GM21529 (cell line): ENCODE measurements around the gene CAMK4.

Experiments used
- ATAC-seq: cut with Tn5 transposase; IDR thresholded peaks from one replicate; pipeline ENCODE4 v1.9.1; 2021; ENCODE audit not compliant: unreplicated experiment

Gene CAMK4

DNA sequence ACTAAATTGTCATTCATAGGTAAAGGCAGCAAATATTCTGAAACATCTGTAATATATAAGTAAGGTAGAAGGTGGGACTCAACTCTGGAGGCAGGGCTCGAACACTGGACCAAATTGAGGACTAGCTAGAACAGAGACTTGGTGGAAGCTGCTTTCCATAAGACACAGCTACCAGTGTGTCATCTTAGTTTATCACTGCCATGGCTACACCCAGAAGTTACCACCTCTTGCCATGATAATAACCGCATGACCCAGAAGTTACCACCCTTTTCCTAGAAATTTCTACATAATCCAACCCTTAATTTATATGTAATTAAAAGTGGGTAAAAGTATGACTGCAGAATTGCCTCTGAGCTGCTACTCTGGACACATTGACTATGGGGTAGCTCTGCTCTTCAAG is 188.4 kb downstream of the CAMK4 start:
- ATAC-seq, result no peak

DNA sequence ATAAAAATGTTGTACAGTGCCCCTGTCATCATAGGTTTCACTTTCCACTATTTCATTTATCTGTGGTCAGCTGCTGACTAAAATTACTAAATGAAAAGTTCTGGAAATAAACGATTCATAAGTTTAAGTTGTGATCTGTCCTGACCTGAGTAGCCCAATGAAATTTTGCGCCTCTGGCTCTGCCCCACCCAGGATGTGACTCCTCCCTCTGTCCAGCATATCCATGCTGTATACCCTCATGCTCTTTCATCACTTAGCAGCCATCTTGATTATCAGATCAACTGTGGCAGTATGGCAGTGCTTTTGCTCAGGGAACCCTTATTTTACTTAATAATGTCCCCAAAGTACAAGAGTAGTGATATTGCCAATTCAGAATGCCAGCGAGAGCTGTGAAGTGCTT is 190.9 kb downstream of the CAMK4 start:
- no peak for ATAC-seq

DNA sequence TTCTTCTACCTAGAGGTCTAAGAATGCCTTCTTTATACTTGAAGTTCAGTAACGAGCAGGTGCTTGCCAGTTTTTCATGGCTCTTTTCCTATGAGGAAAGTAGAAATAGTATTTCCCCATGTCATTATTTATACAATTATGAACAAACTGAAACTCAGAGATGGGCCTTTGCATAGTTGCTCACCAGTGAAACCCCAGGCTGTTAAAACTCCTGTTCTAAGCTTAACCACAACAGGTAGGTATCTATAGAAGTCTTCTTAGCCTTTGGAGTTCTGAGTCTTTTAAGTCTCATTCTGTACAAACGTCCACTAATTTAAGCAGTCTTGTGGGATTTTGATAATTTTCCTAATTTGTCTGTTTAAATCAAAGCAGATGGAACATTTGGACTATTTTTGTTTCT is 198.1 kb downstream of the CAMK4 start:
- peak; percentile 66 for ATAC-seq

DNA sequence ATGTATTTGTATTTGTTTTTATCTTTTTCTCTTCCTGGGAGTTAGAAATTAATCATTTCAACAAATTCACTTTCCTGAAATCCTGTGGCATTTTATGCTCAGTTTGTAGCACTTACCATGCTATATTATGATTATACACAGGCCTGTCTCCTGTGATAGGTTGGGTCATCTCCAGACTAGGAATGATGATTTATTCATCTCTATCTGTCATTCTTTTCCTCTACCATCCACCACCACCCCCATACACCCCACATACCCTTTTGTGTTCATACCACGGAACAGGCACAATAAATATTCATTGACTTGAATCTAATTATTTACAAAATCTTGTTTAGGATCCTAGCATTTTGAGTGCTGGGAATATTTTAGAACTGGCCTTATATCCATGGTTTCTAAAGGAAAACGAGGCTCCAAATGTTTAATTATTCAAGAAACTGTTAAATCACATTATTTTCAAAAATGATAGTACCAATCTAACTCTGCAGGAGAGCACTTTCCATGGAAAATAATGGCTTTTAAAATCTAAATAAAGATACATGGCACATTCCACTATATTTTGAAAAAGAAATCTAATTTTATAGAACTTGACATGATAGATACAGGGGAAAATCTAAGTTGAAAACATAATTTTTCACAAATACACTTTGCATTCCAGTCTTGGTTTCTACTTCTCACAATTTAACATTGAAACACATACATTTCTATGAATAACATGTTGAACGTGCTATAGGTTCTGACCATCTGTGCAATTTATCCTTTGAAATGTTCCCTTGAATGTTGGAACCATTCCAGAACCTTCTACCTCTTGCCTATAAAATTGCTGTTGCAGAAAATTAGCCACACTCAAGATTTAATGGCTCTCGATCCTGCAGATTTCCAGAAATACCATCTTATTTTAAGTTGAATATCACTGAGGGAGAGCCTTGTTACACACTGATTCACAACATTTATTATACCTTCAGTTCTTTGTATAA is 198.8 kb downstream of the CAMK4 start:
- no peak for ATAC-seq

DNA sequence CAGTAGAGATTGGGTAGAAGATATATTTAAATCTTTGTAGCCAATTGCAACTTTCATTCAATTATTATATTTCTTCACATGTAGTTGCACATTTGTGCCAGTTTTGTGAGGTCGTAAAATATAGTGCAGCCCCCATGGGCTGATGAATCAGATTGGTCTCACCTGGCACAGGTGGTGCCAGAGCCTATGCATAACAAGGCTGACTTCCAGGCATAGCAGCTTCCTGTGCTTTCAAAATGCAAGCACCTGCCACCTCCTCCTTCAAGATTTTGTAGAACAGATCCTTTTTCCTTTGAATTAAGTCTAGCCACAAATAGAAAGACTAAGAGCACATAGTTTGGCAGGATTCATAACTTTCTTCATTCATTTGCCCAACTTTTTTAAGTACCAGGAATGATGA is 201.0 kb downstream of the CAMK4 start:
- ATAC-seq, result no peak

DNA sequence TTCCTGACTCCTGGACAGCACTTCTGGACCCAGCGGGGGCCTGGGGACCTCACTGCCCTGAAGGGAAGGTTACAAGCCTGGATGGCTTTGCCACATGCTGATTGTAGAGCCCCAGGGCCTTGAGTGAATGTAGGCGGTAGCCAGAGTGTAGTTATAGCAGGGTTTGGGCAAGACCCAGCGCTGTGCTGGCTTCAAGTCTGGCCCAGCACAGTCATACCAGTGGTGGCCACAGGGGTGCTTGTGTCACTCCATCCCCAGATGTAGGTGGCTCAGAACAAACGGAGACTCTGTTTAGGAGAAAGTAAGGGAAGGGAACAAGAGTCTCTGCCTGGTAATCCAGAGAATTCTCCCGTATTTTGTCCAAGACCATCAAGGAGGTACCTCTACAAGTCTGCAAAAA is 203.6 kb downstream of the CAMK4 start:
- no peak for ATAC-seq

DNA sequence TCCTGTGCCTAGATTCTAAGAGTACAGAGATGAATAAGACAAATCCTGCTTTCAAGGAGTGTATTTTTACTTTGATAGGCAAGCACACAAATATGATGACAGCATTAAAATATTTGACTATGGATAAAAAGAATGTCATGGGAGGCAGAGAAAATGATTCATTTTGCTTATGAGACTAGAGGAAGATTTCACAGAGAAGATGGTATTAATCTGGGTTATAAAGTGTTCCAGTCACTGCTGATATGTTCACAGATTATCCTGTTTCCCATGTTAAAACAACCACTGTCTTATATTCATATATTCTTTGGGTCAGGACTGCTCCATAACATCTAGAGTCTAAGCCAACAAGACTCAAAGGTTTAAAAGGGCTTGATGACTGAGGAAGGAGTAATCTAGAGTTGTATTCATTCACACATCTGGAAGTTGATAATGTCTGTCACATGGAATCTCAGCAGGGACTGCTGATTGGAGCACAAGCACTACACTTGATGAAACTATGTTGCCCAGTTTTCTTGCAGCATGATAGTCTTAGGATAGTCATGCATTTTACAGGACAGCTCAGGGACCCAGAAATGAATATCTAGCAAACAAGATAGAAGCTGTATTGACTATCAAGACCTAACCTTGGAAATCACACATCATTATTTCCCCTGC is 208.8 kb downstream of the CAMK4 start:
- ATAC-seq, result no peak

DNA sequence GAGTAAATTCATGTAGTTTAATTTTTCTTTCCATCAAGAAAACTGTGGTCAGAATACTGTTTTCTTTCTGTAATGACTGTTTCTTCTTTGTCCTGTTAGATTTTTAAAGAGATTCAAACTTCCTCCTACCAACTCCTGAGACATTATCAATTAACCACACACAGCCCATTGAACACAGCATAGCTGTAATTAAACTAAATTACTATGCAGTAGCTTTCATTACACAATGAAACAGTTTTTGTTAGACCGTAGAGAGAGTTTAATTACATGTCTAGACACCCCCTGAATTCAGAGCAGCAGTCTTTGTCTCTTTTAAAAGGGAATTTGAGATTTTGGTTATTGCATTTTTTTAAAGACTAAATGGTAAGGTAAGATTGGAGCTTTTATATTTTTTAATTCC is 210.6 kb downstream of the CAMK4 start:
- ATAC-seq, result no peak

DNA sequence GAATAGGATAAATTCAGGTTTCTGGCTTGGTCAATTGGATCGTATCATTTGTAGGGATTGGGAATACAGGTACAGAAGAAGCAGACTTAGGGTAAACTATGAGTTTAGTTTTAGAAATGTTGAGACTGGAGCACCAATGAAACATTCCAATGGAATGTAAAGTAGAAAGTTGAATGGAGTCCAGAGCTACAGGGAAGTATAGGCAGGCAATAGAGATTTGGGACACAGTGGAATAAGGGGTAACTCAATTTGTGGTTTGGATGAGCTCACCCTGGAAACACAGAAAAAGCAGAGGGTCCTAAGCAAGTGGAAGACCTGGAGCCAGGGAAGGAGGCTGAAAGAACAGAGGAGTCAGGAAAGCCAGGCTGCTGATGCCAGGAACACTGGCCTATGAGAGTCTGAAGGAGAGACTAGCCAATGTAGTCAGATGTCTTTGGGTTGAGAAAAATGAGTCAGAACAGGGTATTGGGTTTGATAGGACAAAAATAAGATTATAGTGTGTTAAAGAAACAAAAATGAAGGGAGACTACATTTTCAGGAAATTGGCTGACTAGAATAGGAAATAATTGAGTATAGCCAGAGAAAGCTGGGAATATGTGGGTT is 215.4 kb downstream of the CAMK4 start:
- no peak for ATAC-seq

DNA sequence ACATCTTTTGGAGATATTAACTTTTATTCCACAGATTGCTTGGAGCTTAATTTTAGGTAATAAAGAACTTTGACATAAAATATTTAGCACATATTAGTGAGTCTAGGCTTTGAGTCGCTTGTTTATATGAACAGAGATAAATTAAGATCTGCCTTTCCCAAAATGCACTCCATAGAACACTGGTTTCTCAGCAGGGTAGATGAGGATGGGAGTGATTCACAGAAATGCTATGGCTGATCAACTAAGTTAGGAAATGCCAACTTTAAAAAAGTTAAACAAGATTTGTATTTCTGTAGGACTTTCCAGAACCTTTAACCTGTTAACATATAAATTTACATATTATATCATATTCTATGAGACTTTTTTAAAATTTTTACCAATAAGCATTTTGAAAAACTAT is 222.9 kb downstream of the CAMK4 start:
- no peak for ATAC-seq

DNA sequence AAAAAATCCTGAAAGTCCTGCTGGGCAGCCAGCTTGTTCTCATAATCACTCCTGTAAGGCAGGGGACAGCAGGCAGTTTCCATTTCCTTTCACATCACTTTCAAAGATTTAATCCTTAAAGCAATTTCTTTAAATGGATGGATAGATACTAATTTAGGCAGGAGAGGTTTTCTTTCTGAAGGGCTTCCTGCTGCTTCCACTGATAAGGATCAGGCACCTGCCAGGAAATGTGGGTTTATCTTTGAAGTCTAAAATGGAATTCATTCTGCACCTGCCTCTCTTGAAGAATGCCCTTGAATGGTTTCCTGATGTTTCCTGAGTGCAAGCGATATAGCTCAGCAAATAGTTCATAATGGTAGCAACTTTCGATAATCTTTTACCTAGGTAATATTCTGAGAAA is 223.6 kb downstream of the CAMK4 start:
- ATAC-seq, result no peak

DNA sequence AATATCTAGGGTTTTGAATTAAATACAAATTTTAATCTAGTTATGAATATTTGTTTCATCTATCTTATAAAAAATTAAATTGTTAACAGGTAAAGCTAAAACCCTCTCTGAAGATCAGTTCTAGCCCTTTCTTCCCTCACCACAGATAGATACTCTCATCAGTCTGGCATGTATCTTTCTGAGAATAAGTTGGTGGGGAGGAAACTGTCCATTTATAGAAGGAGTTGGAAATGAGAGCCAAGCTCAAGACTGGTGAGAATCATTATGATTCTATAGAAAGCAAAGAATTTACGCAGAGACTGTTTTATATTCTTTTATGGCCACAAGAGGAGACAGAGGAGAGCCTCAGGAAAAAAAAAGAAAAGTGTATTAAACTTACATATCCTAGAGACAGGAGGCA is 229.1 kb downstream of the CAMK4 start:
- no peak for ATAC-seq

DNA sequence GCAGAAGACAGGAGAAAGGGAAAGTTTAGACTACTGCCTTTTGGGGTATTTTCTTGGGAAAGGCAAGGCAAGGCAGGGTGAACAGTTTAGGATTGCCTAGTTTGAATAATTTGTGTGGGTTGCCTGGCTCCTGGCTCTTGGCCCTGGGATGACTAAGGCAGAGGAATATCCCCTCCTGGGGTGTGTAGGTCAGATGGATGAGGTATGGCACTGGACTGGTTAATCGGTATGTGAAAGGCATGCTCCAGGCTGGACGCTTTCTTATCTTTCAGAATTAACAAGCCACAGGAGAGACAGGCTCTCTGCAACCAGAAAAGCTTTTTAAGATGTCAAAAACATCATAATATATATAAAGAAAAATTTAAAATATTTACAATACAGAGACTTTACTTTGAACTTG is 229.6 kb downstream of the CAMK4 start:
- ATAC-seq, result no peak

DNA sequence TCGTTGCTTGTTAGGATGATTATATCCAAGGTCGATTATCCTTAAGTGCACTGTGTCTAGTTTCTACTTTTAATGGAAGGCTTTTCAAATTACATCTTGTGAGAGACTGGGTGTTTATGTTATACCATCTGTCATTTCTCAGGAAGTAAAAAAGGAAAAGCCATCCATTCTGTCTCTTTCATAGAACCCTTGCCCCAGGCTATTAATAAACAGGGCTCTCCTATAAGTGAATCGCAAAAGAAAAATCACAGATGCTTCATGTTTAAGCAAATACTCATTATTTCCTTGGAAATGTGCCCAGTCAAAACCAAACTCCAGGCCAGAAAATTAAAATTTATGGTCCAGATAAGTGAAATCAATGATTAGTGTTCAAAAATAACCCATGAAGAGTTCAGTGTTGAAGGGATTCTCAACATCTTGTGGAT is 230.0 kb downstream of the CAMK4 start:
- ATAC-seq, result no peak

DNA sequence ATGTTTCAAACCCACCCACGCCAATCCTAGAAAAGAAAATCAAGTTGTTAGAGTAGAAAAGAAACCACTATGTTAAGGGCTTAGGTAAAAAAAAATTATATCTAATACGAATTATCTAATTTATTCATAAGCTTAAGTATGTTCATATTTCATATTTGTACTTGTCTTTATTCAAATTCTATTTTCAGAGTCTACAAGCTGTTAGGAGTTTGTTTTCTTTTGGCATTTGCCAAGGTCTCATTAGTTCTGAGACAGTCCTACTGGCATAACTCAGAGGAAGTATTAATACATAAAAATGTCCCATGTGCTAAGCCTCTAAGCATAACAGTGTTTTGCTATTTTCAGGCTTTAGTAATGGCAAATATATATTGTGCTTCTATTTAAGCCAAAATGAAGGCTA is 230.6 kb downstream of the CAMK4 start:
- ATAC-seq, result no peak

DNA sequence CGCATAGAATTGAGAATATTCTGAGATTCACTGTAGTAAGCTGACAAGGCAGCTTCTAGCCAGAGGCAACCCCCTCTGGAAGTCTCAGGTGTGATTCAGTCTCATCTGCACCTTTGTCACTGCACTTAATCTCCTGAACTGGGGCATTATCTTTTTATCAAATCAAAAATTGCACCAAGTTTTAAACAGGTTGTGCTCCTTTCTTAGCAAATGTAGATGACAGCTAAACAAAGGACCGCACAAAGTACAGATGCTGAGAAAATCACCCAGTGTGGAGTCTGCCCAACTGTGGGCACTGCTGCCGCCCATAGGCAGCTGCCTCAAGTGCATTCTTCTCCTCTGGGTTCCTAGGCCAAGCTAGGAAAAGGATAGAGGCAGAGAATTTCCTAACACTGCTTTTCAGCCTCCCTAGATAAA is 237.1 kb downstream of the CAMK4 start:
- ATAC-seq, result peak; percentile 67

DNA sequence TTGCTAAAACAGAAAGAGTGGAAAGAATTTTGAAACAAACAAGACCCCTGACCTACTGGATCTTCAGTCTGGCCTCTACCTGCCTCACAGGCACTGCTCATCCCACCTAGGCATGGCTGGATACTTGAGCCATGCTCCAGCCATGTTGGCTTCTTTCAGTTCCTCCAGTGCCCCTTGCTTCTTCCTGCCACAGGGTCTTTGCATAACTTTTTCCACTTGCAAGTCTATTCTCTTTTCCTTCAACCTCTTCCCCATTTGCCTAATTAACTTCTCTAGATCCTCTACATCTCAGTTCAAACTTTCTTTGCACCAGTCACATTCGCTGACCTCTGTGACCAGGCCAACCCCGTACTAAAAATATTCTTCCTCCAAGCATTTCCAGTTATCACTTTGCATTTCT is 237.8 kb downstream of the CAMK4 start:
- ATAC-seq, result no peak

DNA sequence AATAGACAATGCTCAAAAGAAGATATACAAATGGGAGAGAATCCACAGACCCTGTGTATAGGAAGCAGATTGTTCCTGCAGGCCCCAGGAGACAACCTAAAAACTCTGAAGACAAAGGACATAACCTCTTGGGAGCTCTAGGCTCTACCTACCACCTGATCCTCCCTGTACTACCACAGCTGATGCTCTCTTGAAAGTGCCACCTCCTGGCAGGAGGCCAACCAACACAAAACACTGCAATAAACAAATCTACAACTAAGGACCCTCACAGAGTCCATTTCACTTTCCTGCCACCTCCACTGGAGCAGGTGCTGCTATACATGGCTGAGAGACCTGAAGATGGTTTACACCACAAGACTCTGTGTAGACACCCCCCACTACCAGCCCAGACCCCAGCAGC is 239.1 kb downstream of the CAMK4 start:
- ATAC-seq, result no peak

DNA sequence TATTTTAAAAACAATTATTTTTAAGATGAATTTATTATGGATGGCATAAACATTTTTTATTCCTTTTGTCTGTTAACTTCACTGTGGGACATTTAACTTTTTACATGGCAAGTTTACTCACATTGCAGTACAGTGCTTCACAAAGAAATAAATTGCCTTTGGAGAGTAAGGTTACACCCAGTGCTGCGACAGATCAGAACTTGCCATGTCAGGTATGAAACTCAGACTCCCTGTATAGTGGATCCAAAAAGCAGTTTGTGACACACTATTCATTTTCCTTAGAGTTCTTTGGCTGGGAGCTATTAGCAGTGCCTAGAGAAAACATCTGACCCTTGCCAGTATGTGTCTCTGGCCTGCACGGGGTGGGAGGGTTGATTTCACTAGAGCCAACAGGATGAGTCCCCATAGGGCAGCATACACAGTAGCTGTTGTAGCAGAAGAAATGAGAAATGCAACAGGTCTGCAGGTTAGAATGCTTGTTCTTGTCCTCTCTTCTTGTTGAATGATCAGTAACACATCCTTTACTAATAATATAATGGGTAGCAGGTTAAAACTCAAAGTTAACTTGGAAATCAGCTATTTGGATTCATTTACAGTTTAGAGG is 245.2 kb downstream of the CAMK4 start:
- no peak for ATAC-seq

DNA sequence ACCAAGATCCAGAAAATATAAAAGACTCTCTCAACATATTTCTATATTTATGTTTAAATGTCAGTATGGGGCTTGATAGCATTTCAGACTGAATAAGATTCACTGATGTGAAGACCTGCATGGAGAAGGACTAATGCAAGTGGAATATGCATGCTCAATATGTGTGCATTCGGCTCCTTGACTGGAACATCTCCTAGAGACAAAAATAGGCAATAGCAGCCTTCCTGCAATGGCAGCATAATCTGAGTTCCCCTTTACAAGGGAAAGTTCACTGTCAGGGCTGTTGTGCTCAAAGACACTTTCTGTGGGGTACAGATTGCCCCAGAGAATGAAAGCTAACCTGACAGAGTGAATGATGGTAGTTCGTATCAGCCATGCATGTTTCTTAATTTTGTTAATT is 245.7 kb downstream of the CAMK4 start:
- no peak for ATAC-seq

DNA sequence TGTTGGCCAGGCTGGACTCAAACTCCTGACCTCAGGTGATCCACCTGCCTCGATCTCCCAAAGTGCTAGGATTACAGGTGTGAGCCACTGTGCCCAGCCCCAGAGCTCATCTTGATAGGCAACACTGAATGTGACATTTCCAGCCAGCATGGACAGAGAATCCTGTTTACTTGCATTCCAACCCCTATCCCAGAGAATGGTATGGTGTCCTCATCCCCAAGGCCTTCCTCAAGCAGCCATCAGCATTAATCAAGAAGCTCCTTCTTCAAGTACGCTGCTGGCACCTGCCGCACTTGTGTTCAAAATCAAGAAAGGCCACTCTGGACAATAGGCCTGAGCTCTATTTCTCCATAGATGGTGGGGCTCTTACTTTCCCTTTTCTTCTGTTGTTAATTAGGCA is 247.9 kb downstream of the CAMK4 start:
- peak; percentile 5 for ATAC-seq

DNA sequence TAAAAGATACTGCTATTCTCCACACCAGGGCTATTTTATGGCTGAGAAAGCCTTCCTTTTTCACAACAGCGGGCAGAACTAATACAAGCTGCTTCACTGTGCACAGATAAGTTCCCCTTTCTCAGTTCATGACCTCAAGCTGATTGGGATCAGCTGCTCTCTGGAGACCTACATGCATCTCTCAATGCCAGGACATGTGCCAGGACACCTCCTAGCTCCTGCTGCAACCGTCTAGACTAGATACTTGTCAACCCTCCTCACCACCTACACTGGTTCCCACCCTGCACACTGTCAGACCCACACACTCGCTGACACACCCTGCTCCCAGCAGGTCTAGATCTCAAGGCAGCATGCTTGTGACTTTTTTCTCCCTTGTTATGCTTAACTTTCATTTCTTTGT is 248.4 kb downstream of the CAMK4 start:
- ATAC-seq, result peak; percentile 70
